HepG2 (cell line): ENCODE measurements around the gene PLCG1. TPM values are rescaled to one million over a fixed set of nuclear protein-coding genes. Genes with fewer than 3 reads are reported as not detected.

Experiments
- ADNP ChIP-seq: sonication (generic); formaldehyde crosslinking; IDR thresholded peaks from 2 replicates; pipeline ENCODE4 v1.4.0; 2020; ENCODE audit warnings: missing genetic modification reagents
- ASH2L ChIP-seq: fragments of 300-600, 200-600 bp; sonication (generic); IDR thresholded peaks from 2 replicates; pipeline ENCODE4 v1.7.0; 2017; ENCODE audit warnings: low read depth, mild to moderate bottlenecking, moderate library complexity, mixed read lengths, low read length; ENCODE audit not compliant: insufficient read length
- ELF3 ChIP-seq: IDR thresholded peaks from 2 replicates; pipeline ENCODE4 v1.6.1; 2016; ENCODE audit warnings: missing genetic modification reagents, missing compliant biosample characterization
- MYNN ChIP-seq: sonication (generic); formaldehyde crosslinking; IDR thresholded peaks from 2 replicates; pipeline ENCODE4 v1.4.0; 2020; ENCODE audit warnings: mild to moderate bottlenecking, low read depth, missing genetic modification reagents
- NR2F6 ChIP-seq, 2 experiments: IDR thresholded peaks; 2 replicates each; pipeline ENCODE4 v1.6.1; 2016; ENCODE audit warnings: antibody characterized with exemption in 1 of 2, mild to moderate bottlenecking in 1 of 2
- PCBP1 ChIP-seq: fragments of 200-400 bp; formaldehyde crosslinking; IDR thresholded peaks from 2 replicates; pipeline ENCODE4 v1.6.1; 2017; ENCODE audit warnings: mild to moderate bottlenecking, low read depth, low read length, borderline replicate concordance
- TAF1 ChIP-seq: sonication (generic); formaldehyde crosslinking; IDR thresholded peaks from 2 replicates; pipeline ENCODE4 v1.4.0; 2020; ENCODE audit warnings: missing genetic modification reagents
- YEATS4 ChIP-seq: sonication (generic); formaldehyde crosslinking; IDR thresholded peaks from 2 replicates; pipeline ENCODE4 v1.4.0; 2020; ENCODE audit warnings: missing genetic modification reagents, borderline replicate concordance
- ZFX ChIP-seq: sonication (generic); formaldehyde crosslinking; IDR thresholded peaks from 2 replicates; pipeline ENCODE4 v1.4.0; 2020; ENCODE audit warnings: mild to moderate bottlenecking, low read depth, missing genetic modification reagents, moderate library complexity
- ZNF335 ChIP-seq: sonication (generic); formaldehyde crosslinking; IDR thresholded peaks from 2 replicates; pipeline ENCODE4 v1.4.0; 2020; ENCODE audit warnings: missing genetic modification reagents
- ZNF629 ChIP-seq: sonication (generic); formaldehyde crosslinking; conservative IDR thresholded peaks from 2 replicates; pipeline ENCODE4 v1.5.0; 2020; ENCODE audit warnings: missing genetic modification reagents
- ZSCAN12 ChIP-seq: sonication (generic); formaldehyde crosslinking; IDR thresholded peaks from 2 replicates; pipeline ENCODE4 v1.9.0; 2021; ENCODE audit warnings: mild to moderate bottlenecking, missing genetic modification reagents
- polyA plus RNA-seq, 8 experiments: library from polyadenylated mRNA; depleted of rRNA in 3 of 8; stranded (reverse) in 7 of 8; unstranded in 1 of 8; fragments of >200 nt; fragmentation: Illumina TruSeq in 4 of 8; extraction: Trizol in 4 of 8; gene quantifications; 2 replicates each; pipeline versions ENCODE4 v1.2.1 to v1.2.3, GENCODE V29; 2011 to 2016; ENCODE audit warnings: low read depth in 4 of 8, missing spikeins in 1 of 8, mixed read lengths in 1 of 8; ENCODE audit not compliant: insufficient read depth in 1 of 8
- total RNA-seq, 5 experiments: library from RNA; depleted of rRNA; stranded (reverse); fragments of >200 nt; fragmentation: Illumina TruSeq; extraction: Trizol; gene quantifications; 2 replicates each; pipeline ENCODE4 v1.2.3, GENCODE V29; 2016; ENCODE audit warnings: low read depth in 1 of 5
- TF ChIP-seq, protein P1 (sequence below): sonication (generic); formaldehyde crosslinking; IDR thresholded peaks from 2 replicates; pipeline ENCODE4 v1.5.0; 2020; ENCODE audit warnings: missing genetic modification reagents
- TF ChIP-seq, protein P2 (sequence below): sonication (generic); formaldehyde crosslinking; conservative IDR thresholded peaks from 2 replicates; pipeline ENCODE4 v1.4.0; 2020; ENCODE audit warnings: missing genetic modification reagents
- TF ChIP-seq, protein P3 (sequence below): sonication (generic); formaldehyde crosslinking; IDR thresholded peaks from 2 replicates; pipeline ENCODE4 v1.5.0; 2020; ENCODE audit warnings: mild to moderate bottlenecking, low read depth, missing genetic modification reagents, borderline replicate concordance
- TF ChIP-seq, protein P4 (sequence below): sonication (generic); formaldehyde crosslinking; IDR thresholded peaks from 2 replicates; pipeline ENCODE4 v1.4.0; 2020; ENCODE audit warnings: missing genetic modification reagents
- TF ChIP-seq, protein P5 (sequence below): sonication (generic); formaldehyde crosslinking; IDR thresholded peaks from 2 replicates; pipeline ENCODE4 v1.4.0; 2020; ENCODE audit warnings: missing genetic modification reagents, borderline replicate concordance

PLCG1 gene
- total and polyA plus RNA-seq, 2 of the 13 experiments (the other 11 are each of a cell fraction or from before 2014, with no cell fraction given), result 85.3 to 158 TPM

DNA sequence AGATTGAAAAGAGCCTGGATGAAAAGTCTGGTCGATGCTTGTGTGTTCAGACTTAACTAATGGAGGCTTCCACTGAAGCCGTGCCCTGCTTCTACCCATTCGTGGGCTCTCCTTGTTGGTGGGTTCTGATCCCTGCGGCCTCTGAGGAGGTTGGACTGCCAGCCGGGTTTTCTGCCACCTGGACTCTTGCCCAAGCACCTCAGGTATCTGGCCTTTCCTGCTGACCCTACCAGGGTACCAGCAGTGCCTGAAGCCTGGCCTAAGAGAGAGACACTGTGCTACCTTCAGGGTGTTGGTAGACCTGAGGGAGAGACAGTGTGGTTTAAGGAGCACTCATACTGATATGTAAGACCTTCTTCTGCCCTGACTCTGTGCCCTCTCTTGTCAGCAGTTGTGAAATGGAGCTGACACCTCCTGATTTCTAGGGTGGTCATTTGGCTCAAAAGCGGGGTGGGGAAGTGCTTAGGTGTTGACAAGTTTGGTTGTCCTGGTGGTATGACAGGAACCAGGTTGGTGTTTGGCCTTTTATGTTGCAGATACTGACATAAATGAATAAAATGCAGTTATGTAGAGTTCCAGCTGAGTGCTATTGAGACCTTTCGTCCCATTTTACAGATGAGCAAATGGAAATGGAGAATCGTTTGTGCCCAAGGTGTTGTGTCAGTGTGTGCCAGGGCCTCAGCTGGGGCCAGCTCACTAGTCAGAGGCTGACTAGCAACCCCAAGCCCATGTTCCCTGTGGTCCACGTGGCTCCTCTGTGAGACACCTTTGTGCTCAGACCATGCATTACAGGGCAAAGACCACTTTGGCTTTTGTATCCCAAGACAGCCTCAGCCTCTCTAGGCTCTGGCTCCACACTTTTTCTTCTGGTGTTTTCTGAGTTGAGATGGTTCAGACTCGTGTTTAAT, 3.1 kb downstream of the PLCG1 start (continued):
- 0 out of 2 replicates have a peak, but pooled peaks have one; percentile 51 for TF ChIP-seq ADNP (CRISPR knock-in tag)
- TF ChIP-seq ELF3 (CRISPR knock-in tag), result peak; percentile 34; the same call in 1 of the 2 replicates
- TF ChIP-seq, protein P1, sequence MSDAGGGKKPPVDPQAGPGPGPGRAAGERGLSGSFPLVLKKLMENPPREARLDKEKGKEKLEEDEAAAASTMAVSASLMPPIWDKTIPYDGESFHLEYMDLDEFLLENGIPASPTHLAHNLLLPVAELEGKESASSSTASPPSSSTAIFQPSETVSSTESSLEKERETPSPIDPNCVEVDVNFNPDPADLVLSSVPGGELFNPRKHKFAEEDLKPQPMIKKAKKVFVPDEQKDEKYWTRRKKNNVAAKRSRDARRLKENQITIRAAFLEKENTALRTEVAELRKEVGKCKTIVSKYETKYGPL (CRISPR knock-in tag), result 0 out of 2 replicates have a peak, but pooled peaks have one; percentile 19
- TF ChIP-seq ASH2L, result peak; percentile 46
- peak; percentile 75; the same call in 1 of the 2 replicates for TF ChIP-seq ZNF335 (CRISPR knock-in tag)
- TF ChIP-seq TAF1 (CRISPR knock-in tag), result peak; percentile 43; the same call in 1 of the 2 replicates
- TF ChIP-seq ZSCAN12, result no peak
- TF ChIP-seq, protein P2, sequence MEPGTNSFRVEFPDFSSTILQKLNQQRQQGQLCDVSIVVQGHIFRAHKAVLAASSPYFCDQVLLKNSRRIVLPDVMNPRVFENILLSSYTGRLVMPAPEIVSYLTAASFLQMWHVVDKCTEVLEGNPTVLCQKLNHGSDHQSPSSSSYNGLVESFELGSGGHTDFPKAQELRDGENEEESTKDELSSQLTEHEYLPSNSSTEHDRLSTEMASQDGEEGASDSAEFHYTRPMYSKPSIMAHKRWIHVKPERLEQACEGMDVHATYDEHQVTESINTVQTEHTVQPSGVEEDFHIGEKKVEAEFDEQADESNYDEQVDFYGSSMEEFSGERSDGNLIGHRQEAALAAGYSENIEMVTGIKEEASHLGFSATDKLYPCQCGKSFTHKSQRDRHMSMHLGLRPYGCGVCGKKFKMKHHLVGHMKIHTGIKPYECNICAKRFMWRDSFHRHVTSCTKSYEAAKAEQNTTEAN (CRISPR knock-in tag), result peak; percentile 76
- TF ChIP-seq ZNF629 (CRISPR knock-in tag), result peak; percentile 92
- peak; percentile 82; the same call in 1 of the 2 replicates for TF ChIP-seq YEATS4
- TF ChIP-seq, protein P3, sequence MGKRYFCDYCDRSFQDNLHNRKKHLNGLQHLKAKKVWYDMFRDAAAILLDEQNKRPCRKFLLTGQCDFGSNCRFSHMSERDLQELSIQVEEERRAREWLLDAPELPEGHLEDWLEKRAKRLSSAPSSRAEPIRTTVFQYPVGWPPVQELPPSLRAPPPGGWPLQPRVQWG (CRISPR knock-in tag), result no peak
- TF ChIP-seq MYNN, result no peak
- TF ChIP-seq, protein P4, sequence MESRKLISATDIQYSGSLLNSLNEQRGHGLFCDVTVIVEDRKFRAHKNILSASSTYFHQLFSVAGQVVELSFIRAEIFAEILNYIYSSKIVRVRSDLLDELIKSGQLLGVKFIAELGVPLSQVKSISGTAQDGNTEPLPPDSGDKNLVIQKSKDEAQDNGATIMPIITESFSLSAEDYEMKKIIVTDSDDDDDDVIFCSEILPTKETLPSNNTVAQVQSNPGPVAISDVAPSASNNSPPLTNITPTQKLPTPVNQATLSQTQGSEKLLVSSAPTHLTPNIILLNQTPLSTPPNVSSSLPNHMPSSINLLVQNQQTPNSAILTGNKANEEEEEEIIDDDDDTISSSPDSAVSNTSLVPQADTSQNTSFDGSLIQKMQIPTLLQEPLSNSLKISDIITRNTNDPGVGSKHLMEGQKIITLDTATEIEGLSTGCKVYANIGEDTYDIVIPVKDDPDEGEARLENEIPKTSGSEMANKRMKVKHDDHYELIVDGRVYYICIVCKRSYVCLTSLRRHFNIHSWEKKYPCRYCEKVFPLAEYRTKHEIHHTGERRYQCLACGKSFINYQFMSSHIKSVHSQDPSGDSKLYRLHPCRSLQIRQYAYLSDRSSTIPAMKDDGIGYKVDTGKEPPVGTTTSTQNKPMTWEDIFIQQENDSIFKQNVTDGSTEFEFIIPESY (CRISPR knock-in tag), result no peak
- no peak; the same call in 1 of the 2 replicates for TF ChIP-seq NR2F6 (IDR thresholded peaks at IDR 0.05)
- TF ChIP-seq NR2F6 (CRISPR knock-in tag; IDR thresholded peaks at IDR 0.05), result peak; percentile 18; the same call in 1 of the 2 replicates
- 0 out of 2 replicates have a peak, but pooled peaks have one; percentile 27 for TF ChIP-seq ZFX (CRISPR knock-in tag)
- TF ChIP-seq, protein P5, sequence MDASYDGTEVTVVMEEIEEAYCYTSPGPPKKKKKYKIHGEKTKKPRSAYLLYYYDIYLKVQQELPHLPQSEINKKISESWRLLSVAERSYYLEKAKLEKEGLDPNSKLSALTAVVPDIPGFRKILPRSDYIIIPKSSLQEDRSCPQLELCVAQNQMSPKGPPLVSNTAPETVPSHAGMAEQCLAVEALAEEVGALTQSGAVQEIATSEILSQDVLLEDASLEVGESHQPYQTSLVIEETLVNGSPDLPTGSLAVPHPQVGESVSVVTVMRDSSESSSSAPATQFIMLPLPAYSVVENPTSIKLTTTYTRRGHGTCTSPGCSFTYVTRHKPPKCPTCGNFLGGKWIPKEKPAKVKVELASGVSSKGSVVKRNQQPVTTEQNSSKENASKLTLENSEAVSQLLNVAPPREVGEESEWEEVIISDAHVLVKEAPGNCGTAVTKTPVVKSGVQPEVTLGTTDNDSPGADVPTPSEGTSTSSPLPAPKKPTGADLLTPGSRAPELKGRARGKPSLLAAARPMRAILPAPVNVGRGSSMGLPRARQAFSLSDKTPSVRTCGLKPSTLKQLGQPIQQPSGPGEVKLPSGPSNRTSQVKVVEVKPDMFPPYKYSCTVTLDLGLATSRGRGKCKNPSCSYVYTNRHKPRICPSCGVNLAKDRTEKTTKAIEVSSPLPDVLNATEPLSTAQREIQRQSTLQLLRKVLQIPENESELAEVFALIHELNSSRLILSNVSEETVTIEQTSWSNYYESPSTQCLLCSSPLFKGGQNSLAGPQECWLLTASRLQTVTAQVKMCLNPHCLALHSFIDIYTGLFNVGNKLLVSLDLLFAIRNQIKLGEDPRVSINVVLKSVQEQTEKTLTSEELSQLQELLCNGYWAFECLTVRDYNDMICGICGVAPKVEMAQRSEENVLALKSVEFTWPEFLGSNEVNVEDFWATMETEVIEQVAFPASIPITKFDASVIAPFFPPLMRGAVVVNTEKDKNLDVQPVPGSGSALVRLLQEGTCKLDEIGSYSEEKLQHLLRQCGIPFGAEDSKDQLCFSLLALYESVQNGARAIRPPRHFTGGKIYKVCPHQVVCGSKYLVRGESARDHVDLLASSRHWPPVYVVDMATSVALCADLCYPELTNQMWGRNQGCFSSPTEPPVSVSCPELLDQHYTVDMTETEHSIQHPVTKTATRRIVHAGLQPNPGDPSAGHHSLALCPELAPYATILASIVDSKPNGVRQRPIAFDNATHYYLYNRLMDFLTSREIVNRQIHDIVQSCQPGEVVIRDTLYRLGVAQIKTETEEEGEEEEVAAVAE, result 0 out of 2 replicates have a peak, but pooled peaks have one; percentile 41
- TF ChIP-seq PCBP1, result no peak
